SK-N-SH treated with all-trans-retinoic acid at 6 μM for 48 hours (cell line): Measurements from ENCODE around the gene CHMP1A.
"Not testable (repeated sequence)": the region's sequence is repeated elsewhere in the genome, so short reads cannot be mapped to it uniquely, and the experiment has no call there.

ENCODE experiments used
- ATAC-seq: fragments of 200-7000 bp; cut with Tn5 transposase; 3 replicates; pipeline ENCODE4 v1.9.1; 2020; ENCODE audit warnings: mild to moderate bottlenecking, moderate library complexity
- ARNTL ChIP-seq: fragments of 450-650 bp; formaldehyde crosslinking; IDR thresholded peaks from 2 replicates; pipeline ENCODE4 v1.5.0; 2020; ENCODE audit warnings: low read depth, mild to moderate bottlenecking, moderate library complexity, borderline replicate concordance
- BACH2 ChIP-seq: fragments of 250-450 bp; sonication (Bioruptor Pico); IDR thresholded peaks from 2 replicates; pipeline ENCODE4 v1.9.0; 2021; ENCODE audit warnings: mild to moderate bottlenecking, borderline replicate concordance
- CSDC2 ChIP-seq: fragments of 250-450 bp; sonication (Bioruptor Pico); IDR thresholded peaks from 2 replicates; pipeline ENCODE4 v1.5.0; 2020; ENCODE audit warnings: mild to moderate bottlenecking, moderate library complexity
- ESRRG ChIP-seq: fragments of 250-450 bp; sonication (Bioruptor Pico); IDR thresholded peaks from 2 replicates; pipeline ENCODE4 v1.6.1; 2021; ENCODE audit warnings: mild to moderate bottlenecking
- GLIS3 ChIP-seq: fragments of 250-450 bp; sonication (Bioruptor Pico); IDR thresholded peaks from 2 replicates; pipeline ENCODE4 v1.5.0; 2020; ENCODE audit warnings: mild to moderate bottlenecking, moderate library complexity
- OSR1 ChIP-seq: fragments of 250-450 bp; sonication (Bioruptor Pico); IDR thresholded peaks from 2 replicates; pipeline ENCODE4 v1.8.0; 2022; ENCODE audit warnings: moderate library complexity, mild to moderate bottlenecking, inconsistent platforms
- PATZ1 ChIP-seq: fragments of 250-450 bp; sonication (Bioruptor Pico); IDR thresholded peaks from 2 replicates; pipeline ENCODE4 v1.8.0; 2020; ENCODE audit warnings: mild to moderate bottlenecking, moderate library complexity, borderline replicate concordance
- POU6F1 ChIP-seq: fragments of 250-450 bp; sonication (Bioruptor Pico); IDR thresholded peaks from 2 replicates; pipeline ENCODE4 v1.8.0; 2021; ENCODE audit warnings: low read depth, mild to moderate bottlenecking, moderate library complexity, borderline replicate concordance
- RARB ChIP-seq: fragments of 250-450 bp; sonication (Bioruptor Pico); IDR thresholded peaks from 2 replicates; pipeline ENCODE4 v1.8.0; 2021; ENCODE audit warnings: mild to moderate bottlenecking, moderate library complexity
- SNAI2 ChIP-seq: fragments of 250-450 bp; sonication (Bioruptor Pico); IDR thresholded peaks from 2 replicates; pipeline ENCODE4 v1.5.0; 2020; ENCODE audit warnings: mild to moderate bottlenecking, moderate library complexity
- TCF4 ChIP-seq: fragments of 250-450 bp; sonication (Bioruptor Pico); IDR thresholded peaks from 2 replicates; pipeline ENCODE4 v1.8.0; 2021; ENCODE audit warnings: mild to moderate bottlenecking, moderate library complexity, borderline replicate concordance
- TOX ChIP-seq: fragments of 250-450 bp; sonication (Bioruptor Pico); IDR thresholded peaks from 2 replicates; pipeline ENCODE4 v1.8.0; 2021; ENCODE audit warnings: mild to moderate bottlenecking, moderate library complexity, borderline replicate concordance
- TSHZ2 ChIP-seq: fragments of 250-450 bp; sonication (Bioruptor Pico); IDR thresholded peaks from 2 replicates; pipeline ENCODE4 v1.5.0; 2020; ENCODE audit warnings: mild to moderate bottlenecking, moderate library complexity
- ZC3H10 ChIP-seq: fragments of 250-450 bp; sonication (Bioruptor Pico); IDR thresholded peaks from 2 replicates; pipeline ENCODE4 v1.5.1; 2021; ENCODE audit warnings: mild to moderate bottlenecking, moderate library complexity
- ZFP3 ChIP-seq: fragments of 250-450 bp; sonication (Bioruptor Pico); IDR thresholded peaks from 2 replicates; pipeline ENCODE4 v1.5.0; 2020; ENCODE audit warnings: mild to moderate bottlenecking, moderate library complexity
- ZFP30 ChIP-seq: fragments of 450-650 bp; formaldehyde crosslinking; IDR thresholded peaks from 2 replicates; pipeline ENCODE4 v1.5.0; 2022; ENCODE audit warnings: mild to moderate bottlenecking, moderate library complexity
- ZNF565 ChIP-seq: fragments of 450-650 bp; formaldehyde crosslinking; conservative IDR thresholded peaks from 2 replicates; pipeline ENCODE4 v1.5.0; 2020; ENCODE audit warnings: low read depth, mild to moderate bottlenecking, moderate library complexity
- ZNF70 ChIP-seq: fragments of 450-650 bp; formaldehyde crosslinking; IDR thresholded peaks from 2 replicates; pipeline ENCODE4 v1.5.0; 2020; ENCODE audit warnings: mild to moderate bottlenecking, moderate library complexity
- ZNF8 ChIP-seq: fragments of 450-650 bp; formaldehyde crosslinking; IDR thresholded peaks from 2 replicates; pipeline ENCODE4 v1.5.0; 2020; ENCODE audit warnings: mild to moderate bottlenecking, moderate library complexity

The CHMP1A gene

DNA sequence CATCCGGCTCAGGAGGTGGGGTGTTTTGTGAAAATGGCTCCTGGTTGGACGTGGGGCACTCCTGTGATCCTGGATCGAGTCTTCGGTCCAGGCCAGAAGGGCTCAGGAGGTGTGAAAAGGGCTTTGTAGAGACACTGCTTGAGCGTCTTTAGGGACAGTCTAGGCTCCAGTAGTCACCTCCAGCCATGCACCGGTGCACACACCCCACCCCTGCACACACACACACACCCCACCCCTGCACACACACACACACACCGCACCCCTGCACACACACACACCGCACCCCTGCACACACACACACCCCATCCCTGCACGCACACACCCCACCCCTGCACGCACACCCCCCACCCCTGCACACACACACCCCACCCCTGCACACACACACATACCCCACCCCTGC lies 19.1 kb downstream of the CHMP1A start (continued):
- TF ChIP-seq PATZ1 (no peak), TCF4 (CRISPR knock-in tag) (no peak), ZC3H10 (CRISPR knock-in tag) (no peak), TSHZ2 (CRISPR knock-in tag) (no peak)

DNA sequence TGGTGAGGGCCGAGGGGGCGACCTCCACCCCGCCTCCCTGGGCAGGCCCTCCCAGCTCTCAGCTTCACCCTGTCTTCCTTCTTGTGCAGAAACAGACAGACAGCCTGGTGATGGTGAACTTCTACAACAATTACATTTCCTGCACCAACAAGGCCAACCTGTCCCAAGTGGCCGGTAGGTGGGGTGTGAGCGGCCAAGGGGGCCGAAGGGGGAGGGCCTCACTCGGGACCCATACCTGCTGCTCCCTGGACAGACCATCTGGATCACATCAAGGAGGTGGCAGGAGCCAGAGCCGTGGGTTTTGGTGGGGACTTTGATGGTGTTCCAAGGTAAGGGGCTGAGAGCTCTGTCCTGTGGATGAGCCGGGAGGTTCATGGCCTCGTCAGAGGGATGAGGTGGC lies 20.1 kb downstream of the CHMP1A start:
- no peak for TF ChIP-seq POU6F1
- no peak for TF ChIP-seq ZNF70 (CRISPR knock-in tag)
- no peak for TF ChIP-seq PATZ1
- no peak for TF ChIP-seq ZNF565 (CRISPR knock-in tag)
- TF ChIP-seq CSDC2 (CRISPR knock-in tag), result no peak
- no peak for TF ChIP-seq RARB
- TF ChIP-seq ZC3H10 (CRISPR knock-in tag), result no peak
- TF ChIP-seq TOX (CRISPR knock-in tag), result no peak
- no peak for TF ChIP-seq ZFP3 (CRISPR knock-in tag)
- TF ChIP-seq ZNF8 (CRISPR knock-in tag), result no peak
- TF ChIP-seq ZFP30 (CRISPR knock-in tag), result no peak
- TF ChIP-seq OSR1 (CRISPR knock-in tag), result no peak
- TF ChIP-seq ESRRG, result no peak
- no peak for TF ChIP-seq SNAI2 (CRISPR knock-in tag)
- no peak for TF ChIP-seq BACH2 (CRISPR knock-in tag)
- no peak for TF ChIP-seq TCF4 (CRISPR knock-in tag)
- no peak for TF ChIP-seq ARNTL
- ATAC-seq, result no peak

DNA sequence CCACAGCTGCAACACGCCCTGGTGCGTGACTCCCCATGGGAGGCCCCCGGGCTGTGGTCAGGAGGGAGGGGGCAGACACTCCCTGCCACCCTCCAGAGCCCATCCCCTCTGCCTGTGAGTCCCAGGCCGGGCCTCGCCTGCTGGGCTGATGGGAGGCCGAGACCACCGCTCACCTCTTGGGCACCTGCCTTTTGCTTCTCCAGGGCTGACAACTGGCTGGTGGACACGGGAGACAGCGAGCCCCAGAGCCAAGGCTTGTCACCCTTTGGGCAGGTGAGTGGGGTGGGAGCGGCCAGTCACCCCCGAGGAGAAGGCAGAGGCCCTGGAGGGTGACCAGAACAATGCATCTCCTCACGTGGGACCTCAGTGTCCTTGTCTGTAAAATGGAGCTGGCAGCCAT lies 20.8 kb downstream of the CHMP1A start:
- TF ChIP-seq RARB (no peak), ZFP30 (CRISPR knock-in tag) (no peak), TOX (CRISPR knock-in tag) (no peak), GLIS3 (CRISPR knock-in tag) (no peak), POU6F1 (no peak), SNAI2 (CRISPR knock-in tag) (no peak)

DNA sequence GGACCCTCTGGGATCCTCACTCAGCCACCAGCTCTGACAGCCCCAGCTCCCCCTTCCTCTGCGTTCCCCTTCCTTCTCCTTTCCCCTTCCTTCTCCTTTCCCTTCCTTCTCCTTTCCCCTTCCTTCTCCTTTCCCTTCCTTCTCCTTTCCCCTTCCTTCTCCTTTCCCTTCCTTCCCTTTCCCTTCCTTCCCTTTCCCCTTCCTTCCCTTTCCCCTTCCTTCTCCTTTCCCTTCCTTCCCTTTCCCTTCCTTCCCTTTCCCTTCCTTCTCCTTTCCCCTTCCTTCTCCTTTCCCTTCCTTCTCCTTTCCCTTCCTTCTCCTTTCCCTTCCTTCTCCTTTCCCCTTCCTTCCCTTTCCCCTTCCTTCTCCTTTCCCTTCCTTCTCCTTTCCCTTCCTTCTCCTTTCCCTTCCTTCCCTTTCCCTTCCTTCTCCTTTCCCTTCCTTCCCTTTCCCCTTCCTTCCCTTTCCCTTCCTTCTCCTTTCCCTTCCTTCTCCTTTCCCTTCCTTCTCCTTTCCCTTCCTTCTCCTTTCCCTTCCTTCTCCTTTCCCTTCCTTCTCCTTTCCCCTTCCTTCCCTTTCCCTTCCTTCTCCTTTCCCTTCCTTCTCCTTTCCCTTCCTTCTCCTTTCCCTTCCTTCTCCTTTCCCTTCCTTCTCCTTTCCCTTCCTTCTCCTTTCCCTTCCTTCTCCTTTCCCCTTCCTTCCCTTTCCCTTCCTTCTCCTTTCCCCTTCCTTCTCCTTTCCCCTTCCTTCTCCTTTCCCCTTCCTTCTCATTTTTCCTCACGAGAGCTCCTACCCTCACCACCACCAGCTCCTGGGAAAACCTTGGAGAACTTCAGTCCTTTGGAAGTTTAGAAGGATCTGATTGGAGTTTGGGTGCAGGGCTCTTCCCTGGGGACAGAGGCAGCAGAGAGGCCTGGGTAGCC lies 22.8 kb downstream of the CHMP1A start:
- not testable (repeated sequence) for ATAC-seq

More for the DNA sequence above, 20.8 kb downstream of the CHMP1A start:
- ATAC-seq, result no peak
